SK-N-SH (cell line): ENCODE data around the gene HNRNPUL1. TPM values are rescaled to one million over a fixed set of nuclear protein-coding genes. Genes with fewer than 3 reads are reported as not detected.

Experiments used
- CTCF ChIA-PET: fragments of 300-600, 350-600 bp; formaldehyde crosslinking; extraction: SDS; loops from one replicate; lab custom pipeline; 2021; lab: Yijun Ruan, JAX
- POLR2A ChIA-PET: fragments of 350-600 bp; sonication (Branson Sonifier 250); formaldehyde crosslinking; extraction: SDS; loops from one replicate; lab custom pipeline; 2020; ENCODE audit warnings: antibody characterized with exemption, inconsistent platforms; lab: Yijun Ruan, JAX
- DNase-seq: peaks from one replicate; pipeline ENCODE4 v3.0.0; 2012
- H2AFZ ChIP-seq: fragments of 200-600 bp; sonication (generic); 2 replicates; pipeline ENCODE4 v1.8.1; 2016; ENCODE audit warnings: antibody characterized with exemption, mild to moderate bottlenecking, low read depth
- H3F3A ChIP-seq: fragments of 200-600 bp; sonication (generic); replicated peaks from 2 replicates; pipeline ENCODE3; 2016; ENCODE audit warnings: antibody characterized with exemption, mild to moderate bottlenecking; ENCODE audit not compliant: insufficient read depth
- H3K27ac ChIP-seq, 2 experiments: fragments of 200-500 bp in 1 of 2; fragments of 200-600 bp in 1 of 2; sonication (Bioruptor generic) in 1 of 2; sonication (generic), shearing (Covaris generic) in 1 of 2; 2 replicates each; pipeline versions ENCODE4 v1.5.1 to v1.6.1; 2014 to 2016; ENCODE audit warnings: low read depth in 2 of 2, inconsistent platforms in 1 of 2, low read length in 1 of 2, mild to moderate bottlenecking in 1 of 2, mixed read lengths in 1 of 2
- H3K27me3 ChIP-seq: fragments of 200-600 bp; sonication (generic), shearing (Covaris generic); 2 replicates; pipeline ENCODE4 v1.6.1; 2016; ENCODE audit warnings: mixed run types; ENCODE audit not compliant: insufficient read depth
- H3K36me3 ChIP-seq, 2 experiments: fragments of 200-500 bp in 1 of 2; fragments of 200-600 bp in 1 of 2; sonication (Bioruptor generic) in 1 of 2; sonication (generic) in 1 of 2; replicated peaks in 1 of 2; 2 replicates each; pipeline versions ENCODE3 to v1.5.1; 2014 to 2016; ENCODE audit warnings: low read length in 1 of 2, mild to moderate bottlenecking in 1 of 2; ENCODE audit not compliant: insufficient read depth in 2 of 2, control insufficient read depth in 1 of 2
- H3K4me1 ChIP-seq, 2 experiments: fragments of 200-500 bp in 1 of 2; fragments of 200-600 bp in 1 of 2; sonication (Bioruptor generic) in 1 of 2; sonication (generic), shearing (Covaris generic) in 1 of 2; 2 replicates each; pipeline versions ENCODE4 v1.5.1 to v1.6.1; 2014 to 2016; ENCODE audit warnings: low read depth in 1 of 2, low read length in 1 of 2, mixed run types in 1 of 2; ENCODE audit not compliant: insufficient read depth in 2 of 2, control insufficient read depth in 1 of 2
- H3K4me2 ChIP-seq: fragments of 200-600 bp; sonication (generic), shearing (Covaris generic); 2 replicates; pipeline ENCODE4 v1.6.1; 2017; ENCODE audit warnings: mixed run types
- H3K4me3 ChIP-seq, 2 experiments: fragments of 200-500 bp in 1 of 2; fragments of 200-600 bp in 1 of 2; sonication (Bioruptor generic) in 1 of 2; sonication (generic), shearing (Covaris generic) in 1 of 2; 2 replicates each; pipeline versions ENCODE4 v1.5.1 to v1.8.1; 2014 to 2016; ENCODE audit warnings: low read depth in 2 of 2, inconsistent platforms in 1 of 2, low read length in 1 of 2, mild to moderate bottlenecking in 1 of 2, mixed read lengths in 1 of 2, moderate library complexity in 1 of 2
- H3K79me2 ChIP-seq: fragments of 200-600 bp; sonication (generic); 2 replicates; pipeline ENCODE4 v1.8.1; 2017; ENCODE audit warnings: mild to moderate bottlenecking; ENCODE audit not compliant: insufficient read depth
- H3K9ac ChIP-seq: fragments of 200-600 bp; sonication (generic); 2 replicates; pipeline ENCODE4 v1.6.1; 2017; ENCODE audit warnings: mixed run types
- H3K9me2 ChIP-seq: fragments of 200-600 bp; sonication (generic); 2 replicates; pipeline ENCODE4 v1.6.1; 2017; ENCODE audit warnings: mixed run types
- H3K9me3 ChIP-seq: fragments of 200-600 bp; sonication (generic); 2 replicates; pipeline ENCODE4 v1.6.1; 2017; ENCODE audit warnings: mixed run types, mild to moderate bottlenecking, moderate library complexity
- H4K20me1 ChIP-seq: fragments of 200-600 bp; sonication (generic); 2 replicates; pipeline ENCODE4 v1.6.1; 2017; ENCODE audit warnings: mild to moderate bottlenecking, mixed run types; ENCODE audit not compliant: insufficient read depth
- ELF1 ChIP-seq: IDR thresholded peaks from 2 replicates; pipeline ENCODE4 v1.4.0; 2012
- EP300 ChIP-seq, 2 experiments: IDR thresholded peaks; 2 replicates each; pipeline versions ENCODE4 v1.4.0 to v1.6.1; 2012; ENCODE audit warnings: borderline replicate concordance in 1 of 2, low read depth in 1 of 2, low read length in 1 of 2
- FOSL2 ChIP-seq: IDR thresholded peaks from 2 replicates; pipeline ENCODE4 v1.4.0; 2012; ENCODE audit warnings: low read depth, mild to moderate bottlenecking, moderate library complexity, borderline replicate concordance
- JUND ChIP-seq: IDR thresholded peaks from 2 replicates; pipeline ENCODE4 v1.4.0; 2012
- MXI1 ChIP-seq: IDR thresholded peaks from 2 replicates; pipeline ENCODE4 v1.6.1; 2012; ENCODE audit warnings: mild to moderate bottlenecking, low read depth, low read length, improper control_type of control experiment
- NFIC ChIP-seq: IDR thresholded peaks from 2 replicates; pipeline ENCODE4 v1.4.0; 2012; ENCODE audit warnings: borderline replicate concordance
- NRF1 ChIP-seq: IDR thresholded peaks from 2 replicates; pipeline ENCODE4 v1.6.1; 2012; ENCODE audit warnings: low read depth, mild to moderate bottlenecking, low read length
- POLR2AphosphoS5 ChIP-seq: IDR thresholded peaks from 2 replicates; pipeline ENCODE4 v1.6.1; 2012; ENCODE audit warnings: low read depth, low read length
- RAD21 ChIP-seq: IDR thresholded peaks from 2 replicates; pipeline ENCODE4 v1.6.1; 2012; ENCODE audit warnings: mild to moderate bottlenecking, low read length
- RXRA ChIP-seq: IDR thresholded peaks from 2 replicates; pipeline ENCODE4 v1.4.0; 2012; ENCODE audit warnings: low read depth, mild to moderate bottlenecking, borderline replicate concordance
- SIN3A ChIP-seq: IDR thresholded peaks from 2 replicates; pipeline ENCODE4 v1.6.1; 2012; ENCODE audit warnings: low read depth, mild to moderate bottlenecking, low read length, moderate library complexity, borderline replicate concordance
- YY1 ChIP-seq: IDR thresholded peaks from 2 replicates; pipeline ENCODE4 v1.4.0; 2012; ENCODE audit warnings: low read depth, mild to moderate bottlenecking
- WGBS: methylation state at CpG from one replicate; pipeline ENCODE4 v1.1.6; 2017; ENCODE audit warnings: low lambda C conversion rate; 5-methylcytosine and 5-hydroxymethylcytosine counted together
- polyA plus RNA-seq, 3 experiments: library from polyadenylated mRNA; depleted of rRNA; stranded (reverse); fragments of >200 nt; gene quantifications; 2 replicates each; pipeline ENCODE4 v1.2.3, GENCODE V29; 2012
- TF ChIP-seq, protein P1 (sequence below): IDR thresholded peaks from 2 replicates; pipeline ENCODE4; 2012
- TF ChIP-seq, protein P2 (sequence below): IDR thresholded peaks from 2 replicates; pipeline ENCODE4 v1.4.0; 2012; ENCODE audit warnings: low read depth, borderline replicate concordance

Gene HNRNPUL1
- polyA plus RNA-seq, 1 of the 3 experiments (the other 2 are of a cell fraction) = 41.5 TPM

DNA sequence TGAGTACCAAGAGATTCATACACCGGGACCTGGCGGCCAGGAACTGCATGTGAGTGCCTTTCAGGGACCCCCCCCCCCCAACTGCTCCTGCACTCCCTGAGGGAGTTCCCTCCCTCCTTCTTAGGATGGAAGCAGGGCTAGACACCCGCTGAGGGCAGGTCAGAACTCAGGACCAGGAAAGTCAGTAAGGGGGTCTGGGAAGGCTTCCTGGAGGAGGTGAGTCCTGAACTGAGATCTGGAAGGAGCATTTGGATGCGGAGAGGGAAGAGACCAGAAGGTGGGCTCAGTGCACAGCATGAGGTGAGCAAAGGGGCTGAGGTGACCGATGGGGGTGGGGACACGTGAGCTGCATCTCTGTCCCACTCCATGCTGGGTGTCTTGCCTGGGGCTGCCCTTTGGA lies 10.5 kb upstream of the HNRNPUL1 start:
- ChIA-PET POLR2A (no interaction called here), CTCF (interaction anchor here (2.4 kb wide), 1 partner anchor 9 kb away, joined by 8 read pairs; no protein-coding TSS in a partner anchor)
- Histone ChIP-seq H3K9me3 (no peaks in the 10 kb centered on the region), H3F3A (peaks cover 60% of the 10 kb centered on the region), H3K4me2 (no peak overlapping the region), H3K9ac (no peak overlapping the region), H3K9me2 (no peaks in the 10 kb centered on the region), H4K20me1 (no peaks in the 10 kb centered on the region), H3K27ac (no peak overlapping the region), H3K4me1 (no peaks in the 10 kb centered on the region), H3K79me2 (peaks cover 17% of the 10 kb centered on the region; the same call in 1 of the 2 replicates), H2AFZ (no peak overlapping the region), H3K27me3 (no peaks in the 10 kb centered on the region), H3K4me3 (no peak overlapping the region), H3K36me3 (peaks cover 41 to 78% of the 10 kb centered on the region in 2 experiments)
- 87% methylated on average over 6 of the region's 6 CpGs for WGBS
- DNase-seq = no peak
- no peak for TF ChIP-seq RAD21
- TF ChIP-seq YY1 = no peak
- TF ChIP-seq, protein P1, sequence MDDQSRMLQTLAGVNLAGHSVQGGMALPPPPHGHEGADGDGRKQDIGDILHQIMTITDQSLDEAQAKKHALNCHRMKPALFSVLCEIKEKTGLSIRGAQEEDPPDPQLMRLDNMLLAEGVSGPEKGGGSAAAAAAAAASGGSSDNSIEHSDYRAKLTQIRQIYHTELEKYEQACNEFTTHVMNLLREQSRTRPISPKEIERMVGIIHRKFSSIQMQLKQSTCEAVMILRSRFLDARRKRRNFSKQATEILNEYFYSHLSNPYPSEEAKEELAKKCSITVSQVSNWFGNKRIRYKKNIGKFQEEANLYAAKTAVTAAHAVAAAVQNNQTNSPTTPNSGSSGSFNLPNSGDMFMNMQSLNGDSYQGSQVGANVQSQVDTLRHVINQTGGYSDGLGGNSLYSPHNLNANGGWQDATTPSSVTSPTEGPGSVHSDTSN = no peak
- no peak for TF ChIP-seq POLR2AphosphoS5
- TF ChIP-seq, protein P2, sequence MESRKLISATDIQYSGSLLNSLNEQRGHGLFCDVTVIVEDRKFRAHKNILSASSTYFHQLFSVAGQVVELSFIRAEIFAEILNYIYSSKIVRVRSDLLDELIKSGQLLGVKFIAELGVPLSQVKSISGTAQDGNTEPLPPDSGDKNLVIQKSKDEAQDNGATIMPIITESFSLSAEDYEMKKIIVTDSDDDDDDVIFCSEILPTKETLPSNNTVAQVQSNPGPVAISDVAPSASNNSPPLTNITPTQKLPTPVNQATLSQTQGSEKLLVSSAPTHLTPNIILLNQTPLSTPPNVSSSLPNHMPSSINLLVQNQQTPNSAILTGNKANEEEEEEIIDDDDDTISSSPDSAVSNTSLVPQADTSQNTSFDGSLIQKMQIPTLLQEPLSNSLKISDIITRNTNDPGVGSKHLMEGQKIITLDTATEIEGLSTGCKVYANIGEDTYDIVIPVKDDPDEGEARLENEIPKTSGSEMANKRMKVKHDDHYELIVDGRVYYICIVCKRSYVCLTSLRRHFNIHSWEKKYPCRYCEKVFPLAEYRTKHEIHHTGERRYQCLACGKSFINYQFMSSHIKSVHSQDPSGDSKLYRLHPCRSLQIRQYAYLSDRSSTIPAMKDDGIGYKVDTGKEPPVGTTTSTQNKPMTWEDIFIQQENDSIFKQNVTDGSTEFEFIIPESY = no peak
- TF ChIP-seq NRF1 = no peak

DNA sequence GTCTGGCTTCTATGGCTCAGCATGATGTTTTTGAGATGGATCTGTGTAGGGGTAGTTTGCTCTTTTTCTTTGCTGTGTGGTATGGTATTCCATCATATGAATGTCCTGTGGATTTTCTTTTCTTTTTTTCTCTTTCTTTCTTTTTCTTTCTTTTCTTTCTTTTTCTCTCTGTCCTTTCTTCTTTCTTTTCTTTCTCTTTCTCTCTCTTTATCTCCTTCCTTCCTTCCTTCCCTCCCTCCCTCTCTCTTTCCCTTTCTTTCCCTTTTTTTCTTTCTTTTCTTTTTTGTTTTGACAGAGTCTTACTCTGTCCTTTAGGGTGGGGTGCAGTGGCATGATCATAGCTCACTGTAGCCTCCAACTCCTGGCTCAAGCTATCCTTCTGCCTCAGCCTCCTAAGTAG lies 9.0 kb upstream of the HNRNPUL1 start:
- DNase-seq = no peak
- no peak overlapping the region; a peak in 1 of 4 replicates for H3K27ac ChIP-seq
- no peaks in the 10 kb centered on the region for H3K27me3 ChIP-seq
- H3K9me2 ChIP-seq = no peaks in the 10 kb centered on the region
- CTCF ChIA-PET = no interaction called here
- peaks cover 17% of the 10 kb centered on the region; the same call in 1 of the 2 replicates for H3K79me2 ChIP-seq
- H3K36me3 ChIP-seq = peaks cover 47 to 82% of the 10 kb centered on the region in 2 experiments
- TF ChIP-seq MXI1 = no peak
- no peak for TF ChIP-seq NRF1
- TF ChIP-seq NFIC = no peak
- TF ChIP-seq EP300 (IDR thresholded peaks at IDR 0.05; ENCODE audit: borderline replicate concordance in 1 of 2, low read depth in 1 of 2, low read length in 1 of 2) = no peak
- no peak for TF ChIP-seq FOSL2
- no peak for TF ChIP-seq ELF1
- TF ChIP-seq RXRA = no peak
- no peak for TF ChIP-seq SIN3A
- TF ChIP-seq JUND = no peak
- H4K20me1 ChIP-seq = no peaks in the 10 kb centered on the region
- H3K4me3 ChIP-seq = no peak overlapping the region
- H2AFZ ChIP-seq = no peak overlapping the region
- no peak overlapping the region for H3K4me2 ChIP-seq
- peaks cover 68% of the 10 kb centered on the region for H3F3A ChIP-seq
- no peaks in the 10 kb centered on the region for H3K9me3 ChIP-seq
- no peaks in the 10 kb centered on the region for H3K4me1 ChIP-seq
- no peak overlapping the region for H3K9ac ChIP-seq
- POLR2A ChIA-PET = no interaction called here
